ENCODE results near the gene PLEKHG4B. TPM values are rescaled to one million over a fixed set of nuclear protein-coding genes. Genes with fewer than 3 reads are reported as not detected.

Gene PLEKHG4B
- polyA plus RNA-seq, 1 experiment, result 1.4 TPM

DNA sequence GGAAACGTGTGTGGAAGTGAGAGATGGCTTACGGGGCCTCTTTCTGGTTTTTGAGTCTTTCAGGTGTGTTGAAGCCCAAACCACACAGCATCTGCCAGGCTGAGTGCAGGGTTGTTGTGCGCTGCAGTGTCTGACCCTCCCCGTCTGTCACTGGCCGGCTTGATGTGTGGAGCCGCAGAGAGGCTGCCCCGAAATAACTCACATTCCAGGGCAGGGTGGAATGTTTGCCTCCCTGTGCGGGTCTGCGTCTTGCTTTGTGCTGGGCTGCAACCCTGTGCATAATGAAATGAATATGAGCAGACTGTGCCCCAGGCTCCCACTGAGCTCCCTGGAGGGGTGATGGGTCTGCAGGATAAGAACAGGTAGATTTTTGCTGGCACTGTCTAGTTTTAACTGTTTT is 9.9 kb upstream of the PLEKHG4B start:
- H3K27me3 ChIP-seq (ENCODE audit: control insufficient read depth, insufficient read depth, low read length), result peaks cover 6% of the 10 kb centered on the region; the same call in 1 of the 2 replicates
- DNase-seq (ENCODE audit: low read depth), result no peak
- no peaks in the 10 kb centered on the region for H3K36me3 ChIP-seq (ENCODE audit: control insufficient read depth, insufficient read depth, low read length)
- CTCF ChIA-PET, result no interaction called here
- TF ChIP-seq, protein P1, sequence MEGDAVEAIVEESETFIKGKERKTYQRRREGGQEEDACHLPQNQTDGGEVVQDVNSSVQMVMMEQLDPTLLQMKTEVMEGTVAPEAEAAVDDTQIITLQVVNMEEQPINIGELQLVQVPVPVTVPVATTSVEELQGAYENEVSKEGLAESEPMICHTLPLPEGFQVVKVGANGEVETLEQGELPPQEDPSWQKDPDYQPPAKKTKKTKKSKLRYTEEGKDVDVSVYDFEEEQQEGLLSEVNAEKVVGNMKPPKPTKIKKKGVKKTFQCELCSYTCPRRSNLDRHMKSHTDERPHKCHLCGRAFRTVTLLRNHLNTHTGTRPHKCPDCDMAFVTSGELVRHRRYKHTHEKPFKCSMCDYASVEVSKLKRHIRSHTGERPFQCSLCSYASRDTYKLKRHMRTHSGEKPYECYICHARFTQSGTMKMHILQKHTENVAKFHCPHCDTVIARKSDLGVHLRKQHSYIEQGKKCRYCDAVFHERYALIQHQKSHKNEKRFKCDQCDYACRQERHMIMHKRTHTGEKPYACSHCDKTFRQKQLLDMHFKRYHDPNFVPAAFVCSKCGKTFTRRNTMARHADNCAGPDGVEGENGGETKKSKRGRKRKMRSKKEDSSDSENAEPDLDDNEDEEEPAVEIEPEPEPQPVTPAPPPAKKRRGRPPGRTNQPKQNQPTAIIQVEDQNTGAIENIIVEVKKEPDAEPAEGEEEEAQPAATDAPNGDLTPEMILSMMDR (IDR thresholded peaks at IDR 0.05; ENCODE audit: insufficient read depth, low read depth, low read length), result no peak
- POLR2A ChIA-PET, result no interaction called here
- no peak overlapping the region for H3K4me3 ChIP-seq (ENCODE audit: low read depth, low read length)

DNA sequence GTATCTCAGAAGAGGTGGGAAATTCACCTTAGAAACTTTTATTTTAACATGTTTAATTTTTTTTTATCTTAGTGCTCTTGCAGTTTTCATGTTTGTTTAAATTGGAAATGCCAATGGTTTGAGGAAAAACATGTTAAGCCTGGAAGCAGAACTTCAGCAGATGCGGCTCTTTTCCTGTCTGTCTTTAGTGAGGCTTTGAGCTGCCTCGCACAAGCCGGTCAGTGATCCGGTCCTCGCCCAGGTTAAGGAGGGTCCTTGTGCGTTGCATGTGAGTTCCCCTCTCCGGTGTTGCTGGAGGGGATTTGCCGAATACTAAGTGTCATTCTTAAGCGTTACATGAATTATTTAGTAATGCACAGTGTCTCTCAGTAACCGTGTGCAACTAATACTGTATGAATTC is 9.4 kb upstream of the PLEKHG4B start:
- ChIA-PET POLR2A (no interaction called here), CTCF (no interaction called here)

DNA sequence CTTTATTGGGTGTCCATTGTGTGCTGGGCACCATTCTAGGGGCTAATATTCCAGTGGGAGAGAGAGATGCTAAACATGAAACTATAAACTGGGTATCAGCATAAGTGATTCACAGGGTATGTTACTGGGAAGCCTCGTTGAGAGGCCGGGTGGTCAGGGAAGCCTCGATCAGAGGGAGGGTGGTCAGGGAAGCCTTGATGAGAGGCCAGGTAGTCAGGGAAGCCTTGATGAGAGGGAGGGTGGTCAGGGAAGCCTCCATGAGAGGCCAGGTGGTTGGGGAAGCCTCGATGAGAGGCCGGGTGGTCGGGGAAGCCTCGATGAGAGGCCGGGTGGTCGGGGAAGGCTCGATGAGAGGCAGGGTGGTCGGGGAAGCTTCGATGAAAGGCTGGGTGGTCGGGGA is 8.9 kb upstream of the PLEKHG4B start:
- Histone ChIP-seq H3K27me3 (ENCODE audit: control insufficient read depth, insufficient read depth, low read length) (peaks cover 6% of the 10 kb centered on the region; the same call in 1 of the 2 replicates), H3K36me3 (ENCODE audit: control insufficient read depth, insufficient read depth, low read length) (no peaks in the 10 kb centered on the region), H3K4me3 (ENCODE audit: low read depth, low read length) (no peak overlapping the region)
- DNase-seq (ENCODE audit: low read depth), result no peak
- TF ChIP-seq, protein P1 (IDR thresholded peaks at IDR 0.05; ENCODE audit: insufficient read depth, low read depth, low read length), result no peak
- ChIA-PET POLR2A (no interaction called here), CTCF (interaction anchor here (0.7 kb wide), 1 partner anchor 1566 kb away, joined by 3 read pairs; no protein-coding TSS in a partner anchor)

More for the DNA sequence above, 9.4 kb upstream of the PLEKHG4B start:
- Histone ChIP-seq H3K27me3 (ENCODE audit: control insufficient read depth, insufficient read depth, low read length) (peaks cover 6% of the 10 kb centered on the region; the same call in 1 of the 2 replicates), H3K4me3 (ENCODE audit: low read depth, low read length) (no peak overlapping the region), H3K36me3 (ENCODE audit: control insufficient read depth, insufficient read depth, low read length) (no peaks in the 10 kb centered on the region)
- DNase-seq (ENCODE audit: low read depth), result no peak
- TF ChIP-seq, protein P1 (IDR thresholded peaks at IDR 0.05; ENCODE audit: insufficient read depth, low read depth, low read length), result no peak

DNA sequence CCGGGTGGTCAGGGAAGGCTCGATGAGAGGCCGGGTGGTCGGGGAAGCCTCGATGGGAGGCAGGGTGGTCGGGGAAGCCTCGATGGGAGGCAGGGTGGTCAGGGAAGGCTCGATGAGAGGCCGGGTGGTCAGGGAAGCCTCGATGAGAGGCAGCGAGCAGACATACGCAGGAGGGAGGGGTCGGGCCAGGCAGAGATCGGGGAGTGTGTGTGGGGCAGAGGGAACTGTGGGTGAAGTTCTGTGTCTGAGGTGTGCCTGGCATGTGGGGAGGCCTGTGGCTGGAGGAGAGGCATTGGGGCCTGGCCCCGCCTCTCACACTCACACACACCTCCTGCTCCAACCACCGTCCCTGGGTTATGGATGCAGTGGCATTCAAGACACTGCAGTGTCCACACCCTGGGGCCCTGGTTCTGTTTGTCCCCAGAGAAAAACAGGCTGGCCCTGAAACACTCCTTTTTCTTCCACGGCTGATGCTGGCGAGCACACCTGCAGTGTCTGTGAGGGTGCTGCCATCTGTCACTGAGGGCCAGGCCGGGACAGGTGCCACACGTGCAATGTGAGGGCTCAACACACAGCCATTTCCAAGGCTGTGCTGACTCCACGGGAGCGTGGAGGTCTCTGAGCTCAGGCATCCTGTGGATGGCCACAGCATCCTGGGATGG is 6.5 kb upstream of the PLEKHG4B start:
- TF ChIP-seq, protein P1 (IDR thresholded peaks at IDR 0.05; ENCODE audit: insufficient read depth, low read depth, low read length), result no peak
- CTCF ChIA-PET, result no interaction called here
- POLR2A ChIA-PET, result no interaction called here
- no peak overlapping the region for H3K4me3 ChIP-seq (ENCODE audit: low read depth, low read length)
- DNase-seq (ENCODE audit: low read depth), result no peak
- peaks cover 17% of the 10 kb centered on the region for H3K27me3 ChIP-seq (ENCODE audit: control insufficient read depth, insufficient read depth, low read length)
- no peaks in the 10 kb centered on the region for H3K36me3 ChIP-seq (ENCODE audit: control insufficient read depth, insufficient read depth, low read length)

DNA sequence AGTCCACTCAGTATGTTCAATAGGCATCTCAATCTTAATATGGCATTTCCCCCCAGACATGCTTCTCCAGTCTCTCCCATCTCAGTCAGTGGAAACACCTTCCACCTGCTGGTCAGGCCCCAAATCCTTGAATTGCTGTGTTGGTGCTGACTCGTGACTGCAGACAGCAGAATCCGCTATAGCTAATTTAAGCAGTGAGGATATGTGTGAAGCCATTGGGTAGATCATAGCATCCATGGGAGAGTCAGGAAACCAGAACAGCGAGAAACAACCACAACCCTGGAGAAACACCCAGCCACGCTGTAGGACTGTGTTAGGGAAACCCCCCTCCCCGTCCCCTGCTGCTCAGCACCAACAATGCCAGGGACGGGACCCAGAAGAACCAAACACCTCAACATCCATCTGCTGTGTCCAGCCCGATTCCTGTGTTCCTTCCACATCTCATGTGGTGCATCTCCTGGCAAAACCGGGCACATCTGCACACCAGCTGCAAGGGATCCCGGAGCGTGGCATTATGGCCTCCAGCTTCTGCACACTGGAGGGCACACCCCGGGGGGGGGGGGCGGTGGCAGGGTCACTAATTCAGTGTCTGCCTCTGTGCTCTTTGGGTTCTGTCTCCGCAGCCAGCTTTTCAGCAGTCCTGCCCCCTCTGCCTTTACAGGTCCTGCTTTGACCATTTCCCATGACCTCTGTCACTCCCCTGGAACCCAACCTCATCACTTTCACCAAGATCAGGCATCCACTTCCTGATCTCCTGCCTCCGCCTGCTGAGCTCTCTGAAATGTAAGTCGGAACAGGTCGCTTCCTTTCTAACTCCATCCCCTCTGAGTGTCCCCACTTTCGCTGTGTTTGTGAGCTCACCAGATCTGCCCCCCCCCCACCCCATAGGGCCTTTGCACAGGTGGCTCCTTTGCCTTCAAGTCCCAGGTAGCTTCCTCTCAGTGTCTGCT is 2.4 kb upstream of the PLEKHG4B start:
- Histone ChIP-seq H3K27me3 (ENCODE audit: control insufficient read depth, insufficient read depth, low read length) (peaks cover 29% of the 10 kb centered on the region), H3K36me3 (ENCODE audit: control insufficient read depth, insufficient read depth, low read length) (no peaks in the 10 kb centered on the region), H3K4me3 (ENCODE audit: low read depth, low read length) (no peak overlapping the region)
- TF ChIP-seq, protein P1 (IDR thresholded peaks at IDR 0.05; ENCODE audit: insufficient read depth, low read depth, low read length), result no peak
- POLR2A ChIA-PET, result no interaction called here
- no peak for DNase-seq (ENCODE audit: low read depth)
- CTCF ChIA-PET, result no interaction called here
